ENCODE measurements around the gene ADAMTSL1.

ADAMTSL1 gene

DNA sequence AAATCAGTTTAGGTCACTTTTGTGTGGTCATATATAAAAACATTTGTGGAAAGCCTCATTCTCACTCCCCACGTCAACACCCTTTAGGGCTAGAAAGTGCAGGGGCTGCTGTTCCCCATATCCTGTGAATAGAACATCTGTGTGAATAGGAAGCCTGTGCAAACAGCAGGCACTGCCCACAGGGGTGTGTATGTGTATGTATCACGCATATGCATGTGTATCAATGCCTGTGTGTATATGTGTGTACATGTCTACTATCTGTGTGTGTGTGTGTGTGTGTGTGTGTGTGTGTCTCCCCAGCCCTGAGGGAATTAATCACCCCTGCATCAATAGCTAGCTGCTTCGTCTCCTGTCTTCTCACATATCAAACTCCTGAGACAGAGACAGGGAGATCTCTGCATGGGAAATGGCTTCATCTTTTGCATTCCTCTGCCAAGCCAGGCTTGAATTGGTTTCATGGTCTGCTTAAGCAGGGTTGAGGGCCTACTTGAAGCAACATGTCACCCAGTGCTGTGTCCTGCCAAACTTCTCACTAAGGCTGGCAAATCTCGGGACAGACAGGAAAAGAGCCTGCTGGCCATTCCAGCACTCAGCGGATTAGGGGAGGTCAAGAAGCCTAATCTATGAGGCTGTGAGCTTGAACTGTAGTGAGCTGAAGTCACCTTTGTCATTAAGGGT, 265.8 kb downstream of the ADAMTSL1 start:
- no peak for DNase-seq (ENCODE audit: low spot score)

DNA sequence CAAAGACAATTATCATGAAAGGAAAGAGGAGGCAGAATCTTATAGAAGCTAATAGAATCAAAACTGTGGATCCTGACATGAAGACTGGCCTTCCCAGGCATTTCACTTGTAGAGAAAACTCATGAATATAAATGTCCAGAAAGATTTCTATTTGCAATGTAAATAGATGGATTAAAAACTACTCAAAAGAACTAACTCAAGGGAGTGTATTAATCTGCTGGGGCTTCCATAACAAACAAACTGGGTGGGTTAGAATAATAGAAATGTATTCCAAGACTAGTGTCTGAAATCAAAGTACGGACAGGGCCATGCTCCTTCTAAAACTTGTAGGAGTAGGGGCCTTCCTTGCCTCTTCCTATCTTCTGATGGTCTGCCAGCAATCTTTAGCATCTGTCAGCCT, 267.4 kb downstream of the ADAMTSL1 start:
- no peak for DNase-seq (ENCODE audit: low spot score)

GRCh38 chr9:18741945-18742344, 268.0 kb downstream of the ADAMTSL1 start:
- DNase-seq (ENCODE audit: low spot score): no peak

- DNase-seq (ENCODE audit: low spot score): no peak
Measured at GRCh38 chr9:18743421-18743820, 269.5 kb downstream of the ADAMTSL1 start.

GRCh38 chr9:18743971-18744370, 270.0 kb downstream of the ADAMTSL1 start:
- DNase-seq (ENCODE audit: low spot score): no peak

DNA sequence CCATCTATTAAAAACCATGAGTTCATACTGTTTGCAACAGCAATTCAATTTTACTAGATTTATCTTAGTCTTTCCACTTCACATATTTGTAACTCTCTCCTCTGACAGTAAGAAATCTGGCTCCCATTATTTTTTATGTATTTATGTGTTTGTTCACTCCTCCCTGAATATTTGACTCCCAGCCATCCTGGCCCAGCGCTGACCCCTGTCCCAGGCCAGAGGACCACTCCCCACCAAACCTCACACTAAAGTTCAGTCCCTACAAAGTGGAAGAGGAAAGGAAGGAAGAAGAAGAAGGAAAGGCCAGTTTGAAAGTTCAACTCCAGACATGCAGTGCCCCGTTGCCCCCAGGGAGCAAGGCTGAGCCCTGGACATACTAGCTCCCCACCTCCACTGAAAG, 271.8 kb downstream of the ADAMTSL1 start:
- DNase-seq (ENCODE audit: low spot score): no peak

DNA sequence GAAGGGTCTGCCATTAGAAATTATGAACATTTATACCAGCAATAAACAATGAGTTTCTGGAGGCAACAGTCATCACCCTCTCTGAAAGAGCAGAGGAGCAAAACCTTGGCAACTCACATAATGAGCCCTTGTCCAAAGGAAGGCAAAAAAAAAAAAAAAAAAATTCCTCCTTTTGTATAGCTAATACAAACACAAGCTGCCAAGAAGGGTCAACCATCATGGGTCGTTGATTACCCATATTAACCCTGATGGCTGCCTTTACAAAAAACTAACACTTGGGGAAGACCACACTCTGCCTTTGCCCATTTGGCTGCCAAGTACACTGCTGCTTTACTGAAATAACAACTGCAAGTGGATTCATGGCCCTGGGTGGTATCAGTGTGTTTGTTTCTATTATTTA, 272.7 kb downstream of the ADAMTSL1 start:
- DNase-seq (ENCODE audit: low spot score): no peak

- DNase-seq (ENCODE audit: low spot score): no peak
Measured at GRCh38 chr9:18747595-18747994, 273.6 kb downstream of the ADAMTSL1 start.

- no peak for DNase-seq (ENCODE audit: low spot score)
Measured at GRCh38 chr9:18748251-18748701, 274.3 kb downstream of the ADAMTSL1 start.

- no peak for DNase-seq (ENCODE audit: low spot score)
Measured at GRCh38 chr9:18749711-18750110, 275.8 kb downstream of the ADAMTSL1 start.

GRCh38 chr9:18753904-18754303, 280.0 kb downstream of the ADAMTSL1 start:
- DNase-seq (ENCODE audit: low spot score): no peak

- DNase-seq (ENCODE audit: low spot score): no peak
Measured at GRCh38 chr9:18754537-18754936, 280.6 kb downstream of the ADAMTSL1 start.

GRCh38 chr9:18755263-18755662, 281.3 kb downstream of the ADAMTSL1 start:
- DNase-seq (ENCODE audit: low spot score): no peak

- DNase-seq (ENCODE audit: low spot score): no peak
Measured at GRCh38 chr9:18756712-18757125, 282.8 kb downstream of the ADAMTSL1 start.

DNA sequence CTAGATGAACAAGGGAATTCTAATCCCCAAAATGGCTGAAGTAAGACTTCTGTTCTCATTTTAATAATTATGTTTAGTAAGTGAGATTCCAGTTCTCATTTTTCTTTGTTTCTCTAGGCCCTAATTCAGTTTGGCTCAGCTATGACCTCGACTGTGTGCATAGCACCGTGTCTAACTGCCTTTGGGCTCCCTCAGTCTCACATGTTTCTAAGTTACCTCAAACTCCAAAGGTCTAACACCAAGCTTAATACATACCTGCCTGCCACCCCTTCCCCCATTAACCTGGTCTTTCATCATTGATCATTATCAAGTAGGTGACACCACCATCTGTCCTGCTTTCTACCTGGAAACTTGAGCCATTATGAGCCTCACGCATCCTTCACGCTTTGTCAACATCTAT, 285.9 kb downstream of the ADAMTSL1 start:
- no peak for DNase-seq (ENCODE audit: low spot score)

GRCh38 chr9:18761742-18762300, 287.9 kb downstream of the ADAMTSL1 start:
- no peak for DNase-seq (ENCODE audit: low spot score)

DNA sequence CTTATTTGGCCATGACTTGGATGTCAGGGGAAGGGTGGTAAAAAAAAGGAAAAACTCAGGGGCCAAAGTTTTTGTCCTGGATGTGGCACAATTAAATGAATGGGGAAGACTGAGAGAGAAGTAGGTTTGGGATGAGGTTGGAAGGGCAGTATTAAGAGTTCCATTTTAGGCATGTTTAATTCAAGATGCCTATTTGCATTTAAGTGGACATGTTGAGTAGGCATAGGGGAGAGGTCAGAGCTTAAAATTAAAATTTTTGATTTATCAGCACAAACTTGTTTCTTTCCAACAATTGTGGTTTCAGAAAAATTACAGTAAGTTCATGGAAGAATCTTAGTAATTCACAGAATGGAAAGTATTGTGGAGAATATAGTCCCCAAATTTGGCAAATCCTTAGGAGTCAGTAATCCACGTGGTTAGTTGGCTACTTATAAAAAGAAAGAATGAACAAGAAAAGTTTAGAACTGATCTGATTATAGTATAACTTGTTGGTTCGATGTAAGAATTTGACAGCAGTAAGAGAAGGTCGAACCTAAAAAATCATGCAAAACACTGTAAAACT, 293.1 kb downstream of the ADAMTSL1 start:
- no peak for DNase-seq (ENCODE audit: low spot score)

- DNase-seq (ENCODE audit: low spot score): no peak
Measured at GRCh38 chr9:18768951-18769622, 295.1 kb downstream of the ADAMTSL1 start.

GRCh38 chr9:18770131-18770908, 296.4 kb downstream of the ADAMTSL1 start:
- no peak for DNase-seq (ENCODE audit: low spot score)

- DNase-seq (ENCODE audit: low spot score): no peak
Measured at GRCh38 chr9:18771011-18771410, 297.1 kb downstream of the ADAMTSL1 start.

GRCh38 chr9:18771763-18772162, 297.8 kb downstream of the ADAMTSL1 start:
- DNase-seq (ENCODE audit: low spot score): no peak

DNA sequence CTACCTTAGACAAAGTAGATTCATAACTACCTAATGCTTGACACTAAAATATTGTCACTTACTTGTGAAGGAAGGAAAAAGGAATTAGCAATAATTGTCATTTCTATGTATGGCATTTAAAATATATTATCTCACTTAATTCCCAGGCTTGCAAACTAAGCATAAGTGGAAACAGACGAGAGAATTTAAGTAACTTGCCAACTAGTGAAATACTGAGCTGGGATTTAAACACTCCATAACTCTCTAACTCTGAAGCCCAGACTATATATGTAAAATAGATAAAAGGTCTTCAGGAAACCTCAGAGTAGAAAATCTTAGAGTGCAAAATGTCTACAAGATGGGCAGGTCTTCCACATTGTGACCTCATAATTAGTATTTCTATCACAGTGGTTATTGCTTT, 301.3 kb downstream of the ADAMTSL1 start:
- no peak for DNase-seq (ENCODE audit: low spot score)
